GM18868 (cell line): ENCODE measurements around the gene IL2RA.
A peak's percentile ranks its signal among the peaks of the same experiment; 100 is the strongest.

ENCODE experiments used
- ATAC-seq: cut with Tn5 transposase; IDR thresholded peaks from one replicate; pipeline ENCODE4 v1.9.1; 2021; ENCODE audit warnings: mild to moderate bottlenecking, moderate library complexity; ENCODE audit not compliant: unreplicated experiment

The IL2RA gene

DNA sequence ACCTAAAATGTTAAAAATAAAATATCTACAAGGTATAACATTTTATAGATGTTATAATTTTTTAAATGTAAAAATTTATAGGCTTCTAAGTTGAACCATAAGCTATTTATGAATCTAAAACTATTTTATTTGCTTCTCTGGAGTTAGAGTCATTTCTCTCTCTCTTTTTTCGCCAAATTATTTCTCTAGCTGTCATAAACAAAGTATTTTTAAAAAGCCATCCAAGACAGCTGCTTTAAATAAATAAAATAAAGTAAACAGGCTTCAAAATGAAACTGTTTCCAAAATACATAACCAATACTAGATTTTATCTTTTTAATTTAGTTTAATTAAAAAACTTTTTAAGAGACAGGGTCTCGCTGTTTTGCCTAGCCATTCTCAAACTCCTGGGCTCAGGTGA, 72.4 kb downstream of the IL2RA start:
- ATAC-seq: no peak

DNA sequence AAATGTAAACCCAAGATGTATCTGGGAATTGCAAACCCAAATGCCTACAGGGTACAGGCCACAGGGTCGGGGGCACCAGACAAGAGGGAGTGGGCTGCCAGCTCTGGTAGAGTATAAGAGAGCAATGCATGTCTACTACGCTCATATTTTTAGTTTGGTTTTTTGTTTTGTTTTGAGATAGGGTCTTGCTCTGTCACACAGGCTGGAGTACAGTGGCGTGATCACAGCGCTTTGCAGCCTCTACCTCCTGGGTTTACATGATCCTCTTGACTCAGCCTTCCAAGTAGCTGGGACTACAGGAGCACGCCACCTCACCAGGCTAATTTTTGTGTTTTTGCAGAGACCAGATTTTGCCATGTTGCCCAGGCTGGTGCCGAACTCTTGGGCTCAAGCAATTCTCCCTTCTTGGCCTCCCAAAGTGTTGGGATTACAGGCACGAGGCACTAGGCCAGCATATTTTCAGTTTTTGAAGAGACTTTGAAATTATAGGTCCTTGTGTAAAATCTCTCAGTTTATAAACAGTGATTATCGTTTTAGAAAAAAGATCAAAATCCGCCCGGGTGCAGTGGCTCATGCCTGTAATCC, 73.7 kb downstream of the IL2RA start:
- ATAC-seq: no peak

DNA sequence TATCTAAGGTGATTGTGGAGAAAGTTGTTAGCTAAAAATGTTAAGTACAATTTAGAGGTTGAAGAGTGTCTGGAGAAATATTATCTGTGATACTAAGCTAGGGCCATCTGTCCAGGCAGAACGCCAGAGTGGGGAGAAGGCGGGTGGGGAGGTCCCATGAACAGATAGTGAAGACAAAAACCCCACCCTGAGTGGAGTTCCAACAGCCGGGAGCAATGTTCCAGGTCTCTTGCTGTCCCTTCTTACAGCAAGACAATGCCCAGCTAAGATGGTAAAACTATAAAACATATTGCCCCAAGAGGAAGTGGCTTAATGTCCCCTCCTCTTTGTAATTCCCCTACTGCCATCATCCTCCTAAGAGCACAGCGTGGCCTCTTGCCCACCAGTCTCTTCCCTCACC, 74.4 kb downstream of the IL2RA start:
- ATAC-seq: no peak

DNA sequence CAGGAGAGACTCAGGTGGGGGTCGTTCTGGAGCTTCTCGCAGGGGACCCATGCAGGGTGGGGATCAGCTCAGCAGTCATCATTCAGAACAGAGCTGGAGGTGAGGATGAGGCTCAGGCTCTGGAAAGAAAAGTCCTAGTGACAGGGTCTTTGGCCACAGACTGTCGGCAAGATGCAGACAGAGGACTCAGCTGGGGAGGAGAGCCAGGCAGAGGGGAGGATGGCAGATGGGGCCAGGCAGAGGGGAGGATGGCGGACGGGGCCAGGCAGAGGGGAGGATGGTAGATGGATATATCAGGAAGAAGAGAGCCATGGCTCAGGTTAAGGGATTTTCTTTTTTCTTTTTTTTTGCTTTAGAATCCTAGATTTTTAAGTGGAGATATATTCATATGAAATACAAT, 77.1 kb downstream of the IL2RA start:
- no peak for ATAC-seq

DNA sequence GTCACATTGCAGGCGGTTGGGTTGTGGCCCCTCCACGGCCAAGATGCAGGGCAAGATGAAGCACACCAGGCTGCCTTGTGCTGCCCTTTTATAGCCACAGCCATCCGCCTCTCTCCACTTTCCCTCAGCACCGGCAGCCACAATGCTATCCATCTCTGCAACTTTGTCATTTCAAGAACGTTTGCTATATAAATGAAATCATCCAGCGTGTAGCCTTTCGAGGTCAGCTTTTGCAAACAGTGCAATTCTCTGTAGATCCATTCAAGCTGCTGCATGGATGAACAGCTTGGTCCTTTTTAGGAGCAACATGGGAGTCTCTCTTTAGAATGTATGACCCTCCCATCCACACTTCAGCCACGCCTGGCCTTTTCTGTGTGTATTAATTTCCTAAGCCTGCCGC, 78.4 kb downstream of the IL2RA start:
- no peak for ATAC-seq

DNA sequence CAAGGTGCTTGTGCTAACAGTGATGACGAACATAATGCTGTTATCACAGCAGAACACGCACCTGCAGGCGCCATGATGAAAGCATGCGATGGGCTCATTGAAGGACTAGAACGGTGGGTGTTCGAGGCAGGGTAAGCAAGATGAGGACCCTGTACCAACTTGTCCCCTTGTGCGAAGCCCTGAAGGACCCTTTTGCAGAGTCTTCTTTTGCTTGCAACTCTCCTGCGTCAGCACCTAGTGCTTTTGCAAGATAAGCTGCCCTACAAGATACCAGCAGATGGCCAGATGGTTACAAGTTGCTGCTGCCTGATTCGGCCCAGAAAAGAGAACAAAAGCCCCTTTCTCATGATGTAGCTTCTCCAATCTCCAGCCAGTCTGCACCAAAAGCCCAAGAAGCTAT, 80.6 kb downstream of the IL2RA start:
- no peak for ATAC-seq

DNA sequence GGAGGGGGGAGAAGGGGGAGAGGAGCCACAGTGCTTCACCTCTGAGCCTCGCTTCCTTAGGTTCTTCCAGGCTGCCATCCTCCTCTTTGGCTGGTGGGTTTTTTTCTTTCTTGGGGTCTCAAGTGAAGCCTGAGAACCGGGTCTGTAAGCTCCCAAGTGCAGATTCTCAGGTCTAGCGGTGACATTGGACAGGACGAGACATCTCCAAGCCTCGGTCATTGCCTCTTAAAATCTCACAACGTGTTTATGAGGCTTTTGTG, 84.0 kb downstream of the IL2RA start:
- no peak for ATAC-seq

DNA sequence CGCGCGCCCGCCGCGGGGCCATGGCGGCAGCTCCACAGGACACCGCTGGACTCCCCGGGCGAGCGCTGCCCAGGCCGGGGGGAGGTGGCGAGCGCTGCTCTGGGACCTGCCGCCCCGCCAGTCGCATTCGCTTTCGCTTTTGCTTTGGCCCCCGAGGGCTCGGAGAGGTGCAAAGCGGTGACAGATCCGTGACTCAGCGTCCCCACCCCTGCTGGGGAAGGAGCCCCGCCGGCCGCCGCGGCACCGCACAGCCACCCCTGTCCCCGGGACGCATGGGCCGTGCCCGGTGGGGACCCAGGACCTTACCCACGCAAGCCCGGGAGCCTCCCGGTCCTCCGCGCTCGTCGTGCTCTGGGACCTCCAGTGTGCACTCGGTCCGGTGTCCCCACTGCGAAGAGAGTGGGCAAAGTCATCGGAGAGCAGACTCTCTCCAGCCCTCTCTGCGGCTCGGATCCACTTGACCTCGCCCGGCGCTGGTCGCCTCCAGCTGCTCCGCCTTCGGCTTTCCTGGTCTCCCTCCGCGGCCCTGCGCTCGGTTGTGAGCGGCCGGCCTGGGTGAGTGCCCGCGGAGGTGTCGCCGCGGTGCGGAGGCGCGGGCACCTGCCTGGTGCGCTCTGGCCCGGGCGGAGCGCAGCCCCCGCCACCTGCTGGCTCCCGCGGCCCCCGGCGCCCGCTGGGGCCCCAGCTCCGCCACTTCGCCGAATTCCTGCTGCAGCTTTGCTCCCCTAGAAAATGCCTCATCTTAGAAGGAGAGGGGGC, 84.5 kb downstream of the IL2RA start, which contains the start of gene IL15RA:
TSS of gene IL15RA (minus strand) at position 73 of the 759 bp plus-strand sequence. CDS start at position 22, 51 bp downstream.
- peak; percentile 58 for ATAC-seq

DNA sequence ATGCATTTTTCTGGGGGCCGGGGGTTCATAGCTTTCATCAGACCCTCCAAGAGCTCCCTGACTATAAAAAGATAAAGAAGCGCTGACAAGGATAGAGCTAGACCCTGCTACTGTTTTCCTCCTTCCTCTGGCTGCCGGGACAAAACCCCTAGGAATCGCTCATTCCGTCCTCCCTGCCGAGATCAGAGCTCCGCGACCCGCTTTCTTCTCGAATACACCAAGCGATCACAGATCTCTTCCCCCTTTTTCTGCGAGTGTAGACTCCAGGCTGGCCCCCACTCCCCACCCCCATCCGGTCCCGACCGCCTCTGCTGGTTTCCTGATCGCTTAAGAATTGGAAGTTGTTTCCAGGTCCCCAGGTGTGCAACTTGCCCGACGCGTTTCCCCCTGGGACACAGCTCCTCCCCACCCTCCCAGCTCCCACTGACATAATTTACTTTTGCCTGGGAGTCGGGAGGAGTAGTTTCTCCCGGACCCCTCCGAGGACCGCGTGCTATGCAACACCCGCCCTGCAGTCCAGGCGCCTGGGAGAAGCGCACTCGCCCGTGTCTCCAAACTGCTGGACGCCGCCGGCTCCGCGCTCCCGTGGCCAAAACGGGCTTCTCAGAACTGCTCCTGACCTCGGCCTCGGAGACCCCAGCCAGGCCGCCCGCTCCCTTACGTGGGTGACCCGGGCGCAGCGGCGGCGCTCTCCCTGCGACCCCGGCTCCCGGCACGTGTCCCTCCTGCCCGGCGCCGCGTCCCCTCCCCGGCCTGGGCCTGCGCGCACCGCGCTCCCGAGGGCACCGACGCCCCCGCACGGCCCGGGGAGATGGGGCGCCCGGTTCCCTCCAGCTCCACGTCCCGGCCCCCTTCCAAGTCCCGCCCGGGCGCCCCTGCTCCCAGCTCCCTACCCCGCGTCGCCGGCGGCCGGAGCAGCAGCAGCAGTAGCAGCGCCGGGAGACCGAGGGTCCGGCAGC, 85.4 kb downstream of the IL2RA start:
- ATAC-seq: peak; percentile 10

DNA sequence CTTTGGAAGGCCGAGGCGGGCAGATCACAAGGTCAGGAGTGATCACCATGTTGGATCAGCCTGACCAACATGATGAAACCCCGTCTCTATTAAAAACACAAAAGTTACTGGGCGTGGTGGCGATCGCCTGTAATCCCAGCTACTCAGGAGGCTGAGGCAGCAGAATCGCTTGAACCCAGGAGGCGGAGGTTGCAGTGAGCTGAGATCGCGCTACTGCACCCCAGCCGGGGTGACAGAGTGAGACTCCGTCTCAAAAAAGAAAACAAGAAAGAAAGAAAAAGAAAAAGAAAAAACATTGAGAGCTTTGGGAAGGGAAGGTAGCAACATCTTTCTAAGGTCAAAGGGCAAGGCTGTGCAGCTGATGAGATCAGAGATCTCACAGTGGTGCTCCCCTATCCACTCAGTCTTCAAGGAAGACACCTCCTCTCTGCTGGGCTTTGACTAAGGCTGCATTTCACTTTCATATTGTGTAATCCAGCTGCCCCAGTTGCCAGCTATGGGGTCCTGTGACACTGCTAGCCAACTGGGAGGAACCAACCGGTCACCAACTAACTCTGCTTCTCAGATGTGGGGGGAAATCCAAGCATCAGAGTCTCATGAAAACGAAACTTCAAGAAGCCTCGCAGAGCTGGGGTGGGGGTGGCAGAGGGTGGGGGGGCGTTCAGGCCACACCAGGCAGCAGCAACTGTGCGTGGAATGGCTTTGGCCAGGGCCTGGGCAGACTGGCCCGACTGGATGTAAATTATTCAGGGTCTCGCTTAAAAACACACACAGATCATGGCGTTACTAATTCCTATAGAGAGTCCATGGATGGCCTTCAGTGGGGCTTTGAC, 86.3 kb downstream of the IL2RA start:
- peak; percentile 77 for ATAC-seq

DNA sequence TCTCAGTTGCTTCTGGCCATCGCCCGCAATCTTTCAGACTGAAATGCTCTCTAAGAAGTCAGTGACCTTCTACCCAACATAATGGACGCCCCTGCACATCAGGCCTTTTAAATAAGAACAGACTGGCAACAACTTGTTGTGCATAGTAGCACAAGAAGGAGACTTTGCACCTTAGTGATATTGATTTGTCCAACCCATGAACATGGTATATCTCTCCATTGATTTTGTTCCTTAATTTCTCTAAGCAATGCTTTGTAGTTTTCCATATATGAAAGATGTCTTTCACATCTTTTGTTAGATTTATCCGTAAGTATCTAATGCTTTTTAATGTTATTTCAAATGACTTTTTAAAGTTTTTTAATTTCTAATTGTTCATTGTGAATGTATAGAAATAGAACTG, 89.1 kb downstream of the IL2RA start:
- no peak for ATAC-seq

DNA sequence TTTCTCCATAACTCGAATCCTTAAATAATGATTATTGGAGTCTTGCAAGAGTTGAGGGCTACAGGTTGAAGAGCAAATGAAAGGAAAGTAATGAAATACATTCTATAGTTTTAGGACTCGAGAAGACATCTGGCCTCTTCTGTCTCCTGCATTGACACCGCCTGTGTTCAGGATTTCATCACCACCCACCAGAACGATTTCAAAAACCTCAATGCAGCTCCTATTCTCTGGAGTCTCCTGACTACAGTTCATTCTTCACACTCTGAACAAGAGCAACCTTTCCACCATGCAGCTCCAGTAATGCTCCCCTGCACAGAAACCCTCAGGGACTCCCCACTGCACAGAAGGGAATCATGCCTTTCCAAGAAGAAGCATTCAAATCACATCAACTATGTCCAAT, 90.3 kb downstream of the IL2RA start:
- no peak for ATAC-seq

DNA sequence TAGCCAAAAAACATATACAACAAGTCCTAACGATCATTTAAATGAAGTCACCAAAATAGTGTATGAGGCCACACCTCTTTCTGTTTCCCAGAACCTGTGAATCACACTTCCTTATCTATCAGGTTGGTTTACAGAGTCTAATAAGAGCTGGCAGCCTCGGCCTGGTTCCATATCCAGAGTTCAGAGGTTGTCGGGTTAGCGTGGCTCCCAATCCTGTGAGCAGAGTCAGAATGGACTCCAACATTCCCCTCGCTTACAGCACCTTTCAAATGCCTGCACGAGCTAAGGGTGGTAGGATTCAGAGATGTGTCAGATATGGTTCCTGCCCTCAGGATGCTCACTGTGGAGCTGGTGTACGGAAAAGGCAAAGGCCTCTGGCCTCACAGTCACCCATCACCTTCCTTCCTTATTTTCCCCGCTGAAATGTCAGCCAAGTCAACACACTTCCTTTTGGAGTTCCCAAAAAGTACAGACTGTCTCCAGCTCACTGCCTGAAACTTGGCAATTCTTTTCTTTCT, 90.8 kb downstream of the IL2RA start:
- no peak for ATAC-seq

DNA sequence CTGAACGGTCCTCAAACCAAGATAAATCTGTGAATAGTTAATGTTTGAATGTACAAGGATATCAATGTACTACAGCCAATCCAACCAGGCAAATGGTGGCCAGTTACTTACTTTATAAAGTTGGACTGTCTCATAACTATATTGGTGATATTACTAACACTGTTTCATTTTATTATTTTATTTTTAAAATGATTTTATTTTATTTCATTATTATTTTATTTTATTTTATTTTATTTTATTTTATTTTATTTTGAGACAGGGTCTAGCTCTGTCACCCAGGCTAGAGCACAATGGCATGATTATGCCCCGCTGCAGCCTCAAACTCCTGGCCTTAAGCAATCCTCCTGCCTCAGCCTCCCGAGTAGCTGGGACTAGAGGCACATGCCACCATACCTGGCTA, 91.6 kb downstream of the IL2RA start:
- no peak for ATAC-seq

DNA sequence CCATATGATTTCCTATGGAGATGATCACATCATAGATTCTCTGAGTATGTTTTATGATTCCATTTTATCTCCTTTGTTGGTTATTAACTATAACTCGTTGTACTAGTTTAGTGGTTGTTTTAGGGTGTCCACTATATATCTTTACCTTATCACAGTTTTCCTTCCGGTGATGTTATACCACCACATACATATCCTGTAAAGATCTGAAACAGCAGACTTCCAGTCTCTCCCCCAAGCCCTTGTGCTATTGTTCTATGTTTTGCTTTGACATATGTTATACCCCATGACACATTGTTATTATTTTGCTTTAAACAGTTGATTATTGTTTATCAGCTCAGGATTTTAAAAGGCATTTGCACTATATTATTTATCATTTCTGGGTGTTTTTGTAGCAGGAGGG, 92.1 kb downstream of the IL2RA start:
- ATAC-seq: no peak

DNA sequence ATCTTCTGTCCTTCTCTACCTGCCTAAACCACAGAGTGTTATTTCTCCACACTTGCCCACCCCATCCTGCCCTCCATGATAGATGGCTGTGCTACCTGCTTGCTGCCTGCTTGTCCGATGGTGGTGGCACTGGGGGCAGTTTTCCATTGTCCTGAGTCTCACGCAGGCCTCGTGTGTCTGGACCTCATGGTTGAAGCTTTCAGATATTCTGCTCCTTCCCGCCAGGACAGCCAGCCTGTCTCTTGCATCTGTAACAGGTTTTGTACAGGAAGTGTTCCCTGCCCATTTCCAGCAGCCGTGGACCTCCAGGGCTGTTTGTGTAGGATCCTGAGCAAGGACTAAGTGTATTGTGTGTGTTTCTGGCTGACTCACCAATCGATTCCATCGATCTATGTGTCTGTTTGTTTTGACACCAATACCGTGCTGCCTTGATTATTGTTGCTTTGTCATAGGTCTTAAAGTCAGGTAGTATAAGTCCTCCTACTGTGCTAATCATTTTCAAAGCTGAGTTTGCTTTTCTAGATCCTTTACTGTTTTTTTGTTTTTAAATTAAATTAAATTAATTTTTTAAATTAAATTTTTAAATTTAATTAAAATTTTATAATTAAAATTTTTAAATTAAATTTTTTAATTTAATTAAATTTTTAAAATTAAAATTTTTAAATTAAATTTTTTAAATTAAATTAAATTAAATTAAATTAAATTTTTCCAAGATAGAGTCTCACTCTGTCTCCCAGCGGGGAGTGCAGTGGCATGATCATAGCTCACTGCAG, 93.3 kb downstream of the IL2RA start:
- no peak for ATAC-seq

DNA sequence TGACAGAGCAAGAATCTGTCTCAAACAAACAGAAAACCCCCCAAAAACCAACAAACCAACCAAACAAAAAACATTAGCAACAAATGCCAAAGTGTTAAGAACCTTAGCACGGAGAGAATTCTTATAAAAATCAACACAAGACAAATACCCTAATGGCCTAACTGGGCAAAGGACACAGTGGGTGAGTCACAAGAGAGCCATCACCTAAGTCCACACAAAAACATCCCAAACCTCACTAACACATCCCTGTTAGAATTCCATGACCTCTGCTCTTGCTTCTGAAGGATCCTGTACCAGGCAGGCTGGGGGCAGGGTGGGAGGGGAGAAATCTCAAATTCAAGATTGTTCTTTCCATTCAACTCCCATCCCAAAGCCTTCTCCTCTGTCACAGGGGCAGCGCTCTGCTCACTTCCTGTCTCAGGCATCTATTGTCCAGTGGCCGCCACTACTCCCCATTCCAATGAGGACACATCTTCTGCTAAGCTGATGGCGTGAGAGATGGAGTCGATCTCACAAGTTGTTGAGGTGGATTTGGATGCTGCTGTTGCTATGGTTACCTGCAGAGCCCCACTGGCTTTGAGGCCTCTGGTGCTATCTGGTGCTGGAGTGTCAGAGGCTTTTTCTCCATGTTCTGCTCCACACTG, 94.0 kb downstream of the IL2RA start:
- ATAC-seq: no peak

DNA sequence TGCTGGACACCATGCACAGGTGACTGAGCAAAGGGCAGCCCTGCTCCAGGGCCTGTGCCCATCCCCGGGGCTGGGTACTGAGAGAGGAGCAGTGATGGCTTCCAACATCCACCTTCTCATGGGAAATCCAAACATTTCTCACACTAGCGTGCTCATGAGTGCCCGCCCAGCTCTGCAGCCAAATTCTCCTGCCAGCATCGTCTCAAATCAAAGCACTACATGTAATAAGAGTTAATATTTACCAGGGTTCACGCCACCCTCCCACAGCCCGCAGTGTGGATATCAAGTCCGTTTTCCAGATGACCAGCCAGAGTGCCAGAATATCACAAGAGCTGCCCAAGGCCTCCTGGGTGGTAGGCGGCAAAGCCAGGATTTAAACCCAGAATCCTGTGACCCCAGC, 96.9 kb downstream of the IL2RA start:
- ATAC-seq: no peak

DNA sequence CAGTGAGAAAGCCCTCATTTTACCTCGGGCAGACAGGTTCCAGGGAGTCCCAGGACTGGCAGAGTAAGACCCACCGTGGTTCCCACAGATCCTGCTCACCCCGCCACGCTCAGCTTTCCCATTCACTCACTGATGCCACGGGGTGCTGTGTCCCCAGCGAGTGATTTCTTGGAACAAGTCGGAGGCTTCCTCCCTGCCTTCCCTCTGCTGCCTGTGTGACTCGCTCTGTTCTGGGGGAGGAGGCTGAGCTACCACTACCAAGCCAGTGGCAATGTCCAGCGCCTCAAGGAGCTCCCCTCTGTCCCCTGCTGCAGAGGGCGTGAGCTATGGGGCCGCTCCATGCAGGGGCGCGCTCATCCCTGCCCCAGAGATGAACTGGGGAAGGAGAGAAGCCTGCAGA, 97.4 kb downstream of the IL2RA start:
- no peak for ATAC-seq

DNA sequence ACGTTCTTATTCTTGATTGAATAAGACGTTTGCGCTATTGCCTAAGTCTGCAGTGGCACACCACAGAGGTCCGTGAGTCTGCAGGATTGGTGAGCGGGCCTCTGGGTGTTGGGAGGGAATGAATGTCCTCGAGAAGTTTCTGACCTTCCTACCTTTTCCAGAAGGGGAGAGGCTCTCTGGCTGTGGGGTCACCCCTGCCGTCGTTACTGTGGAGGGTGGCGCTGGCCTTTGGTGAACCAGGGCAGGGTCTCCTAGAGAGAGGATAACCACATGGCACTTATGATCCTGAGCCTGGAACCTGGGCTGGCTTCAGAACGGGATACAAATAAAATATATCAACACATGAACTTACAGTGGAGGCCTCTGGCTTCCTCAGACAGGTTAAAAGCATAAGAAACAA, 98.6 kb downstream of the IL2RA start:
- no peak for ATAC-seq
